GM03348 (cell line): Measurements from ENCODE around the gene FNIP2.
A peak's percentile ranks its signal among the peaks of the same experiment; 100 is the strongest.
"Not testable (repeated sequence)": the region's sequence is repeated elsewhere in the genome, so short reads cannot be mapped to it uniquely, and the experiment has no call there.

Source experiments
- DNase-seq: peaks from one replicate; pipeline ENCODE4 v3.0.0; 2012; ENCODE audit warnings: low spot score

The FNIP2 gene

GRCh38 chr4:158913766-158914165, 144.9 kb downstream of the FNIP2 start:
- peak; percentile 33 for DNase-seq

DNA sequence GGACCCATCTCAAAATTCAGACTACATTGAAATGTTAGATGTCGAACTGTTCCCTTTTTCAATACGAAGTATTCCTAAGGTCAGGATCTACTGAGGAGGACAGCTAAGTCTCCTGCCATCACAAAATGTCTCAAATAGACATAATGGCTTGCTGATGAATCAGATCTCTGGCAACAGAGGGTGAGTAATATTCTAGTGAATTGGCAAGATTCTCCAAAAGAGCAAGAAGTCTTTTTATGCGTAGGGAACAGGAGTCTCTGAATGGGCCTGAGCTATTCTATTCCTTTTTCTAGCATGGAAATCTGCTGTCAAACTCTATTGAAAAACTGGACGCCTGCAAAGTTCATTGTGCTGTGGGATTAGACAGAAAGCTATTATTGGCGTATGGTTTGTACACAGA, 145.4 kb downstream of the FNIP2 start:
- DNase-seq = peak; percentile 79

- DNase-seq = no peak
These were observed 146.9 kb downstream of the FNIP2 start for GRCh38 chr4:158915683-158916241.

DNA sequence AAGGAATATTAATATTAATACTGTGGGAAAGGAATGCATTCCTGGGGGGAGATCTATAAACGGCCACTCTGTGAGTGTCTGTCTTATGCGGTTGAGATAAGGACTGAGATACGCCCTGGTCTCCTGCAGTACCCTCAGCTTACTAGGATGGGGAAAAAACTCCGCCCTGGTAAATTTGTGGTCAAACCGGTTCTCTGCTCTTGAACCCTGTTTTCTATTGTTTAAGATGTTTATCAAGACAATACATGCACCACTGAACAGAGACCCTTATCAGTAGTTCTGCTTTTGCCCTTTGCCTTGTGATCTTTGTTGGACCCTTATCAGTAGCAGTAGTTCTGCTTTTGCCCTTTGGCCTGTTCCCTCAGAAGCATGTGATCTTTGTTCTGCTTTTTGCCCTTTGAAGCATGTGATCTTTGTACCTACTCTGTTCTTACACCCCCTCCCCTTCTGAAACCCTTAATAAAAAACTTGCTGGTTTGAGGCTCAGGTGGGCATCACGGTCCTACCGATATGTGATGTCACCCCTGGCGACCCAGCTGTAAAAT, 151.7 kb downstream of the FNIP2 start:
- DNase-seq = not testable (repeated sequence)

DNA sequence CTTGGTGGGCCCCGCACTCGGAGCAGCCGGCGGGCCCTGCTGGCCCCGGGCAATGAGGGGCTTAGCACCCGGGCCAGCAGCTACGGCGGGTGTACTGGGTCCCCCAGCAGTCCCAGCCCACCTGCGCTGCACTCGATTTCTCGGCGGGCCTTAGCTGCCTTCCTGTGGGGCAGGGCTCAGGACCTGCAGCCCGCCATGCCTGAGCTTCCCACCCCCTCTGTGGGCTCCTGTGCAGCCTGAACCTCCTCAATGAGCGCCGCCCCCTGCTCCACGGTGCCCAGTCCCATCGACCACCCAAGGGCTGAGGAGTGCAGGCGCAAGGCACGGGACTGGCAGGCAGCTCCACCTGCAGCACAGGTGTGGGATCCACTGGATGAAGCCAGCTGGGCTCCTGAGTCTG, 158.9 kb downstream of the FNIP2 start:
- DNase-seq = not testable (repeated sequence)

DNA sequence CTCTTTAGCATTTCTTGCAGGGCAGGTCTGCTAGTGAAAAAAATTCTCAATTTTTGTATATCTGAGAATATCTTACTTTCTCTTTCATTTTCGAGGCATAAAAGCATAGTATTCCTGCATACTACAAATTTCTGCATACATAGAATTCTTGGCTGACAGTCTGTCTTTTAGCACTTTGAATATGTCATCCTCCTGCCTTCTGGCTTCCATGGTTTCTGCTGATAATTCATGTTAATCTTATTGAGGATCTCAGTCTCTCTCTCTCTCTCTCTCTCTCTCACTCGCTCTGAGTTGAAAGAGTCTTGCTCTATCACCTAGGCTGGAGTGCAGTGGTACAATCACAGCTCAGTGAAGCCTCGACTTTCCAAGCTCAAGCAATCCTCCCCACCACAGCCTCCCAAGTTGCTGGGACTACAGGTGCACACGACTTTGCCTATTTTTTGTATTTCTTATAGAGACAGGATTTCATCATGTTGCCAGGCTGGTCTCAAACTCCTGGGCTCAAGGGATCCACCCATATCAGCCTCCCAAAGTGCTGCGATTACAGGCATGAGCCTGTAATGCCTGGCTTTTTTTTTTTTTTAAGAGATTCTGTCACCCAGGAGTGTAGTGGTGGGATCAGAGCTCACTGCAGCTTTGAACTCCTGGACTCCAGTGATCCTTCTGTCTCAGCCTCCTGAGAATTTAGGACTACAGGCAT, 161.3 kb downstream of the FNIP2 start:
- DNase-seq = no peak

- DNase-seq = no peak
These were observed 161.8 kb downstream of the FNIP2 start for GRCh38 chr4:158930639-158930972.

- DNase-seq = no peak
These were observed 164.4 kb downstream of the FNIP2 start for GRCh38 chr4:158933236-158933635.

DNA sequence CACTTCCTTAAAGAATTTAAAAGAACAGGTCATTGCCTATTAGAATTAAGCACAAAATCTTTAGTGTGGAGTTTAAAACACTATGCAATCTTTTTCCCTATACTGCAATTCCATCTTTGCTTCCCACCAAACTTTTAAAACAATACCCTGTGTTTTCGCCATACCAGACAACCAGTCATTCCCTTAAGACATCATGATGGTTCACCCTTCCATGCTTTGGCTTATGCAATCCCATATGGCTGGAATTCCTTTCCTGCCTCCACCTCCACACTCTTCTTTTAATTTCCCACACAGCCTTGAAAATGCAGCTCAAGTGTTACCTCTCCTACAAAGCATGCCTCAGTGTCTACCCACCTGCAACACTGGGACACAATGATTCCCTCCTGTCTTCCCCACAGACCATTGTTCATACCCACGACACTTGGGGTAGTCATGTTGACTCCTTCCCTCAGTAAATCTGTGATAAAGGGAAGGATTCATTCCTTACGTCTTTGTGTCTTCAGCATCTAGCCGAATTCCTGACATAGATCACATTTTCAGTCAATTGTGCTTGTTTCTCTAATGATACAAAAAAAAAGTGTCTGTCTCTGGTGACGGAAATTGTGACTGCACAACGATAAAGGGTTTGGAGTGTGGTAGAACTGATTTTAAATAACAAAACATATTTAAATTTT, 166.3 kb downstream of the FNIP2 start:
- DNase-seq = peak; percentile 27

GRCh38 chr4:158936238-158936637, 167.4 kb downstream of the FNIP2 start:
- DNase-seq = peak; percentile 37

DNA sequence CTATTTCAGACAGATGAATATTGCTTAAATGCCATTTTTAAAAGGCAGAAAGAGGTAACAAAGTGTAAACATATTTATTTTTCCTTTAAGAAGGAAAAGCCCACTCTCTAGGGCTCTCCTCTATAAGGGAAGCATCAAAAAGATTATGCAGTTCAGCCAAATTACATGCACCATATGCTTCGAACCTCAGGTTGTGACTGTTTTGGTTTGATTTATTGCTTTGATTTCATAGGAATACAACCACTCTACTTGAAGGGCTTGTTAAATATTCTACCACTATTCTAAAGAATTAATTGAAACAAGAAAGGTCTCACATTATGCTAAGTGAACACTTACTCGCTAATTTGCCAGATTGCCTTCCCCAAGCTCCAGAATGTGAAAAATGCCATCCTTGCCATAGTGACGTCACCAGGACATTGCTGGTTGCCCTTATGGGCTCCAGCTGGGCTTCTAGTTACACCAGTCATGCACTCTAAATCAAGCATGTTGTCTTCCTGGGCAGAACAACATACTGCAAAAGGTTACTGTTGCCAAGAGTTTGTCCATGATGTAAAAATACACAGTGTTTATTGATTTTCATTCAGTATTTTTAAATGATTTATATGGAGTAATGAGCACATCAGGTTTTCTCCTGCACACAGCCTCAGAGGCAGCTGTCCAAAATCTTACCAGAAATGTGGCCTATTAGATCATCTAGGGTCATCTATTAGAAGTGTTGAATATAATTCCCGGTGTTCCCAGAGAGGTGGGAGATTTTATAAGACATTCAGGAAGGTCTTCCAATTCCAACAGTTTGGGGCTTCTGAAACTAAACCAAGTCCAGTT, 169.6 kb downstream of the FNIP2 start:
- peak; percentile 22 for DNase-seq

GRCh38 chr4:158940271-158940670, 171.4 kb downstream of the FNIP2 start:
- no peak for DNase-seq

DNA sequence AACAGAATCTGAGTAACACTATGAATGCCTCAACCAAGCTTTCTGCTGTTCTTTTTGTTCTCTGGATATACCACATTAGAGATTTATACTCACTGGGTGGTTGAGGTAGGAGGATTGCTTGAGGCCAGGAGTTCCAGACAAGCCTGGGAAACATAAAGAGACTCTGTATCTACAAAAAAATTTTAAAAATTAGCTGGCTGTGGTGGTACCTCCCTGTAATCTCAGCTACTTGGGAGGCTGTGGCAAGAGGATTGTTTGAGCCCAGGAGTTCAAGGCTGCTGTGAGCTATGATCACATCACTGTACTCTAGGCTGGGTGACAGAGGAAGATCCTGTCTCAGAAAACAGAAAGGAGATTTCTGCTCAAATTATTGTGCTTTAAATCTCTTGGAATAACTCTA, 172.5 kb downstream of the FNIP2 start:
- no peak for DNase-seq

DNA sequence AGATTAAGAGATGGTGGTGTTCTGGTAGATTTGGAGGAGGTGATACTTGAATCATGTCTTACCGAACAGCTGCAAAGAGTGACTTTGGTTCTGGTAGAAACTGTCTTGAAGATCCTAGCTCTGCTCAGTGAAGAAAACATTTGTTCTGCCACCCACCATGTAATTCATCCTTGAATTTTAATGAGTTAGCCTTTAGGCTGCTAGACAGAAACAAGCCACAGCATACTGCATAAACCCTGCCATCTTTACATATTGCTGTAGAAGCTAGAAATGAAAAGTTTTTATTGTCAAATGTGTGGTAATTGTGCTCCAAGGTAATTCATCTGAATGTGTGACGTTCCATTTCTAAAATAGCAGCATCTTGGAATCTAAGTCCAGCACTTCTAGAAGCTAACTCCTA, 173.1 kb downstream of the FNIP2 start:
- no peak for DNase-seq

DNA sequence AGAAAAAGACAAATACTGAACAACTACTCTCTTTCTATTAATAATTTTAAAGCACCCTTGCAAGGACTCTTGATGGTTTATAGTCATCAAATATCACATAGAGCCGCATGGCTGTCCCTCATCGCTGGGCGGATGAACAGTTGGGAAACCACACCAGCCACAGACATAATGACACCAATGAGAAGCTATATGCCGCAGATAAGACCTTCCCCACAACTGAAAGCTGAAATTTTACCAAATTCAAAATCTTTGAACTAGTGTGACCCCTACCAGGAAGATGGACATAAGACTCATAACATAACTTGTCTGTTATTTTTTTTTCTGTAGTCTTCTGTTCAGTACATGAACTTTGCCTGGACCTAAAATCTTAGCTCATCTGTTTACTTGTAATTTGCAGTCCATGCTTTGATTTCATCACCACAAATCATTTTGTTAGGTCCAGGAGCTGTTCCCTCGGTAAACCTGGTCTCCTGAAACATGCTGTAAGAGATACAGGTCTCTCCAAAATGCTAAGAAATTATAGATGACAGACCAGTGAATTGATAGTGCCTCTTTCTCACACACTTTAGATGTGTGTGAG, 176.8 kb downstream of the FNIP2 start:
- DNase-seq = no peak

DNA sequence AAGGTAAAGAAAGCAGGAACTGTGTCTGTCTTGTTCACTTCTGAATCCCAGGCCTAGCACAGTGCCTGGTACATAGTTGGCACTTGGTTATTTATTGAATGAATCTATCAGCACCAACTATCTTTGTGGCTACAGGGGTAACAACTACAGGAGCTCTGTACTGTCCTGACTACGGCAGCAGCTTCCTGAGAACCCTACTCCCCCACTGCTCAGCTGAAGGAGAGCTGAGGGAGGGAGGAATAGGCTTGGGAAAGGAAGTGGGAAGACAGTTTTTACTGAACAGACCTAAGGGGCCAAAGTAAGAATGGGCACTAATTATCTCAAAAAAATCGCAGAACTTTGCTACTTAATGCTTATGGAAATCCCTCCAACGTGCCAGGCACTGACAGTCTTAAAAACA, 178.0 kb downstream of the FNIP2 start:
- DNase-seq = no peak

DNA sequence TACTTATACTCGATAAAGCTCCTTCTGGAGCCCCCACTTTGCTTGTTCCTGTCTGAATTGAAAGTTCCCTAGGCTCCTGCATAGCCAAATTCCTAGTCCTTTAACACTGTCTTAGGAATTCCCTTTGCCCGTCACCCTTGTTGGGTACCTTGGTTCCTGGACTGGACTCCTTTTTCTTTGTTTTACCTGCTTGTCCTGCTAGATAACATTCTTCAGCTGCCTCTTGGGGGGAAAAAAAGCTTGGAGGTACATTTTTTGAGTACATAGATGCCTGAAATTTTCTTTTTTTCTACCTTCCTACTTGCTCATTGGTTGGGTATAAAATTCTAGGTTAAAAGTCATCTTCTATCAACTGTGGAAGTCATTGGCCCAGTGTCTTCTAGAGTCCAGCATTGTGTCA, 179.2 kb downstream of the FNIP2 start:
- DNase-seq = no peak

DNA sequence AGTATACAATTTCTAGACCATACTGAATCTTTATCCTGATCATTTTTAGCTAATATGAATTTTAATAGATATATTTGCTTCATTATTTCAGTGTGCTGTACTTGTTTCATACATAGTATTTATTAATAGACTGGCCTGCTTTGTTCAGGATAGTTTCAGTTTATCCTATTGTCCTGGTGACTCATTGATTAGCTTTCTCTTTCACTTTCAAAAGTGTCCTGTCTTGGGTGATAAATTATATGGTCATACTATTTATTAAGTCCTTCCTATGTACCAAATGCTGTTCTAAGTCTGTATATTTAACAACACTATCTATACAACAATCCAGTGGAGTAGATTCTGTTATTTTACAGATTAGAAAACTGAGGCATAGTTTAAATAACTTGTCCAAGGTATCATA, 180.3 kb downstream of the FNIP2 start:
- DNase-seq = peak; percentile 9

- DNase-seq = not testable (repeated sequence)
These were observed 183.5 kb downstream of the FNIP2 start for GRCh38 chr4:158952221-158952774.

DNA sequence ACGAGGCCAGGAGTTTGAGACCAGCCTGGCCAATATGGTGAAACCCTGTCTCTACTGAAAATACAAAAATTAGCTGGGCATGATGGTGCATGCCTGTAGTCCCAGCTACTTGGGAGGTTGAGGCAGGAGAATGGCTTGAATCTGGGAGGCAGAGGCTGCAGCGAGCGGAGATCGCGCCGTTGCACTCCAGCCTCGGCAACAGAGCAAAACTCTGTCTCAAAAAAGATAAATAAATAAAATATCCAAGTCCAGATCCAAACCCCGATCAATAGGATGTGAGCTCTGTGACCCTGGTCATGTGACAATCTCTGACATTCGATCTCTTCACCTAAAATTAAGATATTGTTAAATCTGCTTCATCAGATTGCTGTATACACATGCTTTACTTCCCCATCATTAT, 187.5 kb downstream of the FNIP2 start:
- DNase-seq = not testable (repeated sequence)

DNA sequence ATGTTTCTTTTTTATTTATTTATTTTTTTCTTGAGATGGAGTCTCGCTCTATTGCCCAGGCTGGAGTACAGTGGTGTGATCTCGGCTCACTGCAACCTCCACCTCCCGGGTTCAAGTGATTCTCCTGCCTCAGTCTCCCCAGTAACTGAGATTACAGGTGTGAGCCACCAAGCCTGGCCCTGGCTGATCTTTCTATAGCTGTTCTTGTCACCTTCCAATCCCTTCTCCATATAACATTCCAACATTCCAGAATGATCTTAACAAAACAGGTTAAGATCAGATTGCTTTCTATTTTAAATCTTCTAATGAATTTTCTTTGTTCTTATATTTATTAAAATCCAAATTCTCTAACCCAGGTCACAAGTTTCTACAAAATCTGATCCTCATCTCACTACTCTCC, 188.1 kb downstream of the FNIP2 start:
- DNase-seq = not testable (repeated sequence)
